Measurements from ENCODE around the gene INPPL1. TPM values are rescaled to one million over a fixed set of nuclear protein-coding genes. Genes with fewer than 3 reads are reported as not detected.
"Not testable (repeated sequence)": the region's sequence is repeated elsewhere in the genome, so short reads cannot be mapped to it uniquely, and the experiment has no call there.

The INPPL1 gene, protein sequence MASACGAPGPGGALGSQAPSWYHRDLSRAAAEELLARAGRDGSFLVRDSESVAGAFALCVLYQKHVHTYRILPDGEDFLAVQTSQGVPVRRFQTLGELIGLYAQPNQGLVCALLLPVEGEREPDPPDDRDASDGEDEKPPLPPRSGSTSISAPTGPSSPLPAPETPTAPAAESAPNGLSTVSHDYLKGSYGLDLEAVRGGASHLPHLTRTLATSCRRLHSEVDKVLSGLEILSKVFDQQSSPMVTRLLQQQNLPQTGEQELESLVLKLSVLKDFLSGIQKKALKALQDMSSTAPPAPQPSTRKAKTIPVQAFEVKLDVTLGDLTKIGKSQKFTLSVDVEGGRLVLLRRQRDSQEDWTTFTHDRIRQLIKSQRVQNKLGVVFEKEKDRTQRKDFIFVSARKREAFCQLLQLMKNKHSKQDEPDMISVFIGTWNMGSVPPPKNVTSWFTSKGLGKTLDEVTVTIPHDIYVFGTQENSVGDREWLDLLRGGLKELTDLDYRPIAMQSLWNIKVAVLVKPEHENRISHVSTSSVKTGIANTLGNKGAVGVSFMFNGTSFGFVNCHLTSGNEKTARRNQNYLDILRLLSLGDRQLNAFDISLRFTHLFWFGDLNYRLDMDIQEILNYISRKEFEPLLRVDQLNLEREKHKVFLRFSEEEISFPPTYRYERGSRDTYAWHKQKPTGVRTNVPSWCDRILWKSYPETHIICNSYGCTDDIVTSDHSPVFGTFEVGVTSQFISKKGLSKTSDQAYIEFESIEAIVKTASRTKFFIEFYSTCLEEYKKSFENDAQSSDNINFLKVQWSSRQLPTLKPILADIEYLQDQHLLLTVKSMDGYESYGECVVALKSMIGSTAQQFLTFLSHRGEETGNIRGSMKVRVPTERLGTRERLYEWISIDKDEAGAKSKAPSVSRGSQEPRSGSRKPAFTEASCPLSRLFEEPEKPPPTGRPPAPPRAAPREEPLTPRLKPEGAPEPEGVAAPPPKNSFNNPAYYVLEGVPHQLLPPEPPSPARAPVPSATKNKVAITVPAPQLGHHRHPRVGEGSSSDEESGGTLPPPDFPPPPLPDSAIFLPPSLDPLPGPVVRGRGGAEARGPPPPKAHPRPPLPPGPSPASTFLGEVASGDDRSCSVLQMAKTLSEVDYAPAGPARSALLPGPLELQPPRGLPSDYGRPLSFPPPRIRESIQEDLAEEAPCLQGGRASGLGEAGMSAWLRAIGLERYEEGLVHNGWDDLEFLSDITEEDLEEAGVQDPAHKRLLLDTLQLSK
- total RNA-seq: 10 to 100 TPM; 47.6 to 65.1 (median 57.6) TPM

DNA sequence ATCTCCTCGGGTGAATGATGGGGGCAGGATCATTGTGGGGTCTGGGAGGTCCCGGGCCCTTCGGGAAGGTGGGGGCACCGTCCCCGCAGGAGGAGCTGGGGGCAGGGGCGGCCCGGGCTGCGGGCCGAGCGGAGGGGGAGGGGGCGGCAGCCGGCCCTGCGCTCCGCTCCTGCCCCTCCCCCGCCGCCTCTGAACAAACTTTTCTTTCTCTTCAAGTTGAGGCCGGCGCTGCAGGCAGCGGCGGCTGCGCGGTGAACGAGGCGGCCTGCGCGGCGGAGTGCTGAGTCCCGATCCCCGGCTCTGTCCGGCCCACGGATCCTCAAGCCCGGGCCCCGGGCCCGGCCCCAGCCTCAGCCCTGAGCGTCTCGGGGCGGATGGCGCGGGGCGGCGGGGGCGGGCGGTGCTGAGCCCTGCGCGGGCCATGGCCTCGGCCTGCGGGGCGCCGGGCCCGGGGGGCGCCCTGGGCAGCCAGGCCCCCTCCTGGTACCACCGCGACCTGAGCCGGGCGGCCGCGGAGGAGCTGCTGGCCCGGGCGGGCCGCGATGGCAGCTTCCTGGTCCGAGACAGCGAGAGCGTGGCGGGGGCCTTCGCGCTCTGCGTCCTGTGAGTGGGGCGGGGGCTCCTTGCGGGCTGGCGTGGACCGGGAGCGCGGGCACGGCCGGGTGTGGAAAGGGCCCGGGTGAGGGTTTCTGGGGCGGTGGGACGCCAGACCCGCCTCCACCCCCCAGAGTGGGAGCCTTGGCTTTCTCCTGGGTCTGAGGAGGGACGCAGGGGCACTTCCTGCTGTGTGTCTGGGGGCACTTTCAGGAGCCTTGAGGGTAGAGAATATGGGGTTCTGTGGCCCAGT, at the start of gene INPPL1:
INPPL1 (plus strand) TSS at position 204 of the 847 bp plus-strand sequence; CDS start at position 422, 218 bp downstream.
- ATAC-seq (ENCODE audit: low FRiP score) (no peak), DNase-seq (ENCODE audit: low spot score) (no peak)
- TF ChIP-seq CTCF (IDR thresholded peaks at IDR 0.05): no peak

- DNase-seq (ENCODE audit: low spot score) (no peak), ATAC-seq (ENCODE audit: low FRiP score) (no peak)
- TF ChIP-seq CTCF (IDR thresholded peaks at IDR 0.05): no peak
Observed at GRCh38 chr11:72177656-72178055, 46.9 kb upstream of the INPPL1 start.

DNA sequence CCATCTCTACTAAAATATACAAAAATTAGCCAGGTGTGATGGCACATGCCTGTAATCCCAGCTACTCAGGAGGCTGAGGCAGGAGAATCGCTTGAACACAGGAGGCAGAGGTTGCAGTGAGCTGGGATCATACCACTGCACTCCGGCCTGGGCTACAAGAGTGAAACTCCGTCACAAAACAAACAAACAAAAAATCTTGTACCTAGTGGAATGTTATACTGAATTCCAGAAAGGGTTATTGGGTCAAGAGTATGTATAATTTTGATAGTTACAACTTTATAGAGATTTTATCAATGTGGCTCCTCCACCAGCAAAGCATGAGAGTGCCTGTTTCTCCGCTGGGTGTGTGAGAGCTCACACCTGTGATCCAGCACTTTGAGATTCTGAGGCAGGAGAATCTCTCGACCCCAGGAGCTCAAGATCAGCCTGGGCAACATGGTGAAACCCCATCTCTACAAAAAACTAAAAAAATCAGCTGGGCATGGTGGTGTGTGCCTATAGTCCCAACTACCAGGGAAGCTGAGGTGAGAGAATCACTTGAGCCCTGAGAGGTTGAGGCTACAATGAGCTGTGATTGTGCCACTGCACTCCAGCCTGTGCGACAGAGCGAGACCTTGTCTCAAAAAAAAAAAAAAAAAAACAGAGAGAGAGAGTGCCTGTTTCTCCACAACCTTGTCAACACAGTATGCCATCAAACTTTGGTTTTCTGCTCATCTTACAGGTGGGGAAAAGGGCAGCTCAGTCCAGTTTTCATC, 45.3 kb upstream of the INPPL1 start:
- no peak for DNase-seq (ENCODE audit: low spot score)
- no peak for ATAC-seq (ENCODE audit: low FRiP score)
- TF ChIP-seq CTCF (IDR thresholded peaks at IDR 0.05): no peak

- no peak for TF ChIP-seq CTCF (IDR thresholded peaks at IDR 0.05)
- DNase-seq (ENCODE audit: low spot score) (no peak), ATAC-seq (ENCODE audit: low FRiP score) (no peak)
Observed at GRCh38 chr11:72179804-72180396, 44.7 kb upstream of the INPPL1 start.

- ATAC-seq (ENCODE audit: low FRiP score); DNase-seq (ENCODE audit: low spot score): not testable (repeated sequence)
Observed at GRCh38 chr11:72180892-72181552, 43.5 kb upstream of the INPPL1 start.

DNA sequence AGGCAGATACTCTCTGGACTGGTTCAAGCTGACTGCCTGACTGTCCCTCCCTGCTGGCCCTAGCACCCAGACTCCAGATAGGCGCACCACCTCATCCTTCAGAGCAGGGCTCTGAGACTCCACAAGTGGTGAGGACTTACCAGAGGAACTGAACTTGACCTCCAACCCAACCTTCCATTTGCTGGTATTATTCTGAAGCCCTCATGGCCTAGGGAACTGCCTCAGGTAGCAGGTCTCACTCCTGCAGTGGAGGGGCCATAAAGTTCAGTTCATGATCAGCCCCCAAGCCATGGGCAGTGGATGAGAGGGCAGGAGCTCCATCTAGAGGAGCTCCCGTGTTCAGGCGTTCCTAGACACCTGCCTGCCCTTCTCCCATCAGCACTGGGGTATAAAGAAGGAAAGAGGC, 43.0 kb upstream of the INPPL1 start:
- not testable (repeated sequence) for DNase-seq (ENCODE audit: low spot score); ATAC-seq (ENCODE audit: low FRiP score)
